K562 (cell line): Measurements from ENCODE around the gene ADAT2. TPM values are rescaled to one million over a fixed set of nuclear protein-coding genes. Genes with fewer than 3 reads are reported as not detected.

ENCODE experiments used
- ATAC-seq: fragments of 200-7000 bp; cut with Tn5 transposase; 3 replicates; pipeline ENCODE4 v1.9.1; 2020; ENCODE audit warnings: moderate library complexity
- BruUV-seq: library from RNA; stranded (reverse); fragments of 400-500 nt; replicated peaks from 2 replicates; lab custom pipeline; 2021; lab: Mats Ljungman, UMichigan
- CTCF ChIA-PET: fragments of 300-600 bp; formaldehyde crosslinking; extraction: SDS; loops from one replicate; lab custom pipeline; 2021; ENCODE audit warnings: low intra/inter-chr PET ratio; lab: Yijun Ruan, JAX
- POLR2A ChIA-PET: fragments of 300-600, 350-650 bp; sonication (Branson Sonifier 250); formaldehyde crosslinking; extraction: SDS; loops from one replicate; lab custom pipeline; 2021; ENCODE audit warnings: antibody characterized with exemption, inconsistent platforms; lab: Yijun Ruan, JAX
- DNase-seq, 4 experiments: peaks; one replicate each; pipeline versions ENCODE4 v3.0.0 to v3.0.0-alpha.2; 2011 to 2018; ENCODE audit warnings: low spot score in 3 of 4, mixed read lengths in 3 of 4; ENCODE audit errors: extremely low read depth in 1 of 4
- FAIRE-seq: peaks from 2 replicates; lab custom pipeline; 2011; peaks lifted over from hg19 to GRCh38; lab: Jason Lieb, UNC
- H2AFZ ChIP-seq: 2 replicates; pipeline ENCODE4 v1.6.0; 2011; ENCODE audit warnings: low read depth, low read length, control low read depth, inconsistent platforms
- H3K27ac ChIP-seq: fragments of 200-600 bp; 3 replicates; pipeline ENCODE4 v1.8.0; 2011; ENCODE audit warnings: low read depth, mild to moderate bottlenecking, control low read depth, inconsistent platforms, low read length, moderate library complexity, mixed read lengths; ENCODE audit errors: extremely low read depth
- H3K27me3 ChIP-seq, 2 experiments: fragments of 300-600 bp in 1 of 2; 2 replicates in 1 of 2; 3 replicates in 1 of 2; pipeline versions ENCODE4 v1.6.0 to v1.8.0; 2011; ENCODE audit warnings: inconsistent platforms in 2 of 2, low read length in 2 of 2, mild to moderate bottlenecking in 1 of 2, mixed read lengths in 1 of 2, moderate library complexity in 1 of 2; ENCODE audit not compliant: control insufficient read depth in 2 of 2, insufficient read depth in 2 of 2
- H3K36me3 ChIP-seq: fragments of 300-600 bp; 3 replicates; pipeline ENCODE4 v1.8.0; 2011; ENCODE audit warnings: mild to moderate bottlenecking, low read length, inconsistent platforms; ENCODE audit not compliant: control insufficient read depth, insufficient read depth
- H3K4me1 ChIP-seq, 2 experiments: fragments of 200-600 bp in 1 of 2; replicated peaks in 1 of 2; 2 replicates in 1 of 2; 3 replicates in 1 of 2; pipeline versions ENCODE4 v1.5.1 to v1.8.0; 2011; ENCODE audit warnings: inconsistent platforms in 2 of 2, low read length in 2 of 2, mild to moderate bottlenecking in 1 of 2, mixed read lengths in 1 of 2, moderate library complexity in 1 of 2; ENCODE audit not compliant: control insufficient read depth in 2 of 2, insufficient read depth in 2 of 2
- H3K4me2 ChIP-seq: 2 replicates; pipeline ENCODE4 v1.6.1; 2011; ENCODE audit warnings: low read length, control low read depth, inconsistent platforms, mixed read lengths; ENCODE audit not compliant: insufficient read depth
- H3K4me3 ChIP-seq: fragments of 200-600 bp; sonication (generic), shearing (Covaris generic); 2 replicates; pipeline ENCODE4 v1.5.1; 2016; ENCODE audit warnings: control low read depth, inconsistent platforms
- H3K79me2 ChIP-seq: fragments of 200-600 bp; 3 replicates; pipeline ENCODE4 v1.8.0; 2011; ENCODE audit warnings: low read length, inconsistent platforms; ENCODE audit not compliant: control insufficient read depth, insufficient read depth
- H3K9ac ChIP-seq, 2 experiments: 2 replicates each; pipeline versions ENCODE4 v1.6.0 to v1.6.1; 2011; ENCODE audit warnings: low read depth in 2 of 2, low read length in 2 of 2, control low read depth in 1 of 2, inconsistent platforms in 1 of 2, mild to moderate bottlenecking in 1 of 2, mixed read lengths in 1 of 2; ENCODE audit not compliant: insufficient read depth in 1 of 2
- H3K9me1 ChIP-seq: one replicate; pipeline ENCODE4 v1.6.0; 2011; ENCODE audit warnings: inconsistent platforms, mild to moderate bottlenecking, low read length, moderate library complexity; ENCODE audit not compliant: control insufficient read depth, insufficient read depth
- H3K9me3 ChIP-seq: replicated peaks from 2 replicates; pipeline ENCODE4 v1.5.1; 2011; ENCODE audit warnings: low read depth, low read length, inconsistent platforms; ENCODE audit not compliant: control insufficient read depth, insufficient read depth
- H4K20me1 ChIP-seq: replicated peaks from 2 replicates; pipeline ENCODE4 v1.6.1; 2011; ENCODE audit warnings: low read length, inconsistent platforms, mixed read lengths; ENCODE audit not compliant: control insufficient read depth, insufficient read depth
- BRF1 ChIP-seq: IDR thresholded peaks from 3 replicates; pipeline ENCODE4 v1.6.1; 2011; ENCODE audit warnings: borderline replicate concordance, mild to moderate bottlenecking; ENCODE audit not compliant: insufficient read length; ENCODE audit errors: extremely low read depth
- EP300 ChIP-seq: IDR thresholded peaks from 2 replicates; pipeline ENCODE4 v1.6.1; 2012; ENCODE audit warnings: low read length, improper control_type of control experiment
- FOSL1 ChIP-seq: fragments of 200-800 bp; sonication (Bioruptor generic); conservative IDR thresholded peaks from 2 replicates; pipeline ENCODE4 v1.6.1; 2016; ENCODE audit warnings: missing genetic modification characterization, missing compliant biosample characterization
- FOXA3 ChIP-seq, 2 experiments: fragments of 450-650 bp in 1 of 2; sonication (generic) in 1 of 2; formaldehyde crosslinking; IDR thresholded peaks in 1 of 2; conservative IDR thresholded peaks in 1 of 2; 2 replicates each; pipeline versions ENCODE4 v1.4.0 to v1.8.0; 2020 to 2022; ENCODE audit warnings: mild to moderate bottlenecking in 2 of 2, missing genetic modification reagents in 1 of 2
- L3MBTL2 ChIP-seq: fragments of 450-650 bp; IDR thresholded peaks from 2 replicates; pipeline ENCODE4 v1.6.1; 2016; ENCODE audit warnings: mild to moderate bottlenecking, moderate library complexity
- RBM14 ChIP-seq: fragments of 200-400 bp; formaldehyde crosslinking; IDR thresholded peaks from 2 replicates; pipeline ENCODE4 v1.6.1; 2018; ENCODE audit warnings: low read depth, mild to moderate bottlenecking, low read length, moderate library complexity, borderline replicate concordance; ENCODE audit not compliant: insufficient read depth
- SIN3A ChIP-seq, 2 experiments: fragments of 150-350 bp in 1 of 2; IDR thresholded peaks; 2 replicates each; pipeline ENCODE4 v1.6.1; 2011 to 2016; ENCODE audit warnings: borderline replicate concordance in 2 of 2, low read depth in 2 of 2, low read length in 2 of 2, mild to moderate bottlenecking in 2 of 2, moderate library complexity in 2 of 2; ENCODE audit not compliant: control insufficient read depth in 1 of 2
- SMAD1 ChIP-seq: fragments of 150-350 bp; IDR thresholded peaks from 2 replicates; pipeline ENCODE4 v1.6.1; 2014; ENCODE audit warnings: low read length, low read depth; ENCODE audit not compliant: partially characterized antibody
- ZNF717 ChIP-seq: fragments of 250-450 bp; sonication (Bioruptor Pico); IDR thresholded peaks from 2 replicates; pipeline ENCODE4 v1.5.0; 2021
- WGBS: fragments of 100-300 bp; shearing (Covaris generic); methylation state at CpG from one replicate; pipeline ENCODE4 v1.1.6; 2016; ENCODE audit warnings: low coverage, mixed read lengths; ENCODE audit not compliant: insufficient coverage; ENCODE audit errors: missing lambda C conversion rate; 5-methylcytosine and 5-hydroxymethylcytosine counted together
- in situ Hi-C: fragments of 300-500 bp; cut with MboI; formaldehyde crosslinking; loops from 4 replicates; pipeline ENCODE4 v1.15.0; 2018; ENCODE audit warnings: inconsistent platforms, mixed read lengths
- intact Hi-C: fragments of 100-400 bp; cut with micrococcal nuclease; formaldehyde crosslinking; loops from 2 replicates; pipeline ENCODE4 v1.14.2; 2022
- polyA plus RNA-seq, 8 experiments: library from polyadenylated mRNA; depleted of rRNA in 4 of 8; stranded (reverse) in 5 of 8; unstranded in 3 of 8; fragments of >200 nt; fragmentation: Nextera tagmentation in 2 of 8; fragmentation: Illumina TruSeq in 1 of 8; extraction: Ambion mirVana in 2 of 8; extraction: Trizol in 1 of 8; gene quantifications; 2 replicates each; pipeline versions ENCODE4 v1.2.1 to v1.2.3, GENCODE V29; 2011 to 2014; ENCODE audit warnings: inconsistent platforms in 1 of 8, missing spikeins in 1 of 8
- total RNA-seq, 7 experiments: library from RNA; depleted of rRNA in 6 of 7; stranded (reverse); fragments of >200 nt in 6 of 7; fragmentation: Illumina TruSeq in 2 of 7; extraction: Trizol in 2 of 7; gene quantifications; 2 replicates each; pipeline versions ENCODE4 v1.2.1 to v1.2.3, GENCODE V29; 2011 to 2021; ENCODE audit warnings: low replicate concordance in 1 of 7
- TF ChIP-seq, protein P1 (sequence below): fragments of 450-650 bp; formaldehyde crosslinking; IDR thresholded peaks from 2 replicates; pipeline ENCODE4 v1.4.0; 2020; ENCODE audit warnings: mild to moderate bottlenecking, mixed read lengths
- TF ChIP-seq, protein P2 (sequence below): fragments of 250-450 bp; sonication (Bioruptor Pico); IDR thresholded peaks from 2 replicates; pipeline ENCODE4 v1.4.0; 2020; ENCODE audit warnings: borderline replicate concordance
- TF ChIP-seq, protein P3 (sequence below): IDR thresholded peaks from 2 replicates; pipeline ENCODE4 v1.6.1; 2011; ENCODE audit warnings: borderline replicate concordance, low read depth, mild to moderate bottlenecking, moderate library complexity, low read length; ENCODE audit not compliant: insufficient read depth, poor library complexity, severe bottlenecking
- TF ChIP-seq, protein P4 (sequence below): fragments of 250-450 bp; sonication (Bioruptor Pico); IDR thresholded peaks from 2 replicates; pipeline ENCODE4 v1.5.0; 2021; ENCODE audit warnings: mild to moderate bottlenecking, moderate library complexity

ADAT2 gene
- total and polyA plus RNA-seq, 9 of the 15 experiments (the other 6 are each of a cell fraction or from before 2014, with no cell fraction given) = 13.0 to 62.5 (median 31.7) TPM

DNA sequence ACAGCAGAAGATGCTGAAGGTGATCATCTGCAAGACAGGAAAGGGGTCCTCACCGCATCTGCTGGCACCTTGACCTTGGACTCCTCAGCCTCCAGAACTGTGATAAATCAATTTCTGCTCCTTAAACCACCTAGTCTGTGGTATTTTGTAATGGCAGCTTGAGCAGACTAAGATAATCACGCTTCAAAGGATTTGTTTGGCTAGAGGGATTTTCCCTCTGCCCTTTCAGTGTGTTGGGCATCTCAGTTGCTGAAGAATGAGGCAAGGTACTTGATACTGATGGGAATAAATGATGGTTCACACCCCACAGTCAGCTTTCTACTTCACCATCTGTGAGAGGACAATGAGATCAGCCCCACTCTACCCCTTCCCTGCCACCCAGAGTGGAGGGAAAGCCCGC, 60.2 kb downstream of the ADAT2 start:
- Histone ChIP-seq H3K27me3 (peaks cover 23 to 48% of the 10 kb centered on the region in 2 experiments), H3K9me1 (no peaks in the 10 kb centered on the region), H3K4me1 (no peaks in the 10 kb centered on the region), H3K9ac (no peak overlapping the region), H3K27ac (no peak overlapping the region), H3K79me2 (no peaks in the 10 kb centered on the region), H3K4me3 (no peak overlapping the region), H4K20me1 (no peaks in the 10 kb centered on the region; the same call in 1 of the 2 replicates), H3K9me3 (no peaks in the 10 kb centered on the region), H2AFZ (no peak overlapping the region), H3K36me3 (no peaks in the 10 kb centered on the region), H3K4me2 (no peak overlapping the region)
- FAIRE-seq (no peak), DNase-seq (no peak), ATAC-seq (no peak)
- intact Hi-C loops = no loop called here
- BruUV-seq = no TSS peak
- 2% methylated on average over 3 of the region's 3 CpGs for WGBS
- POLR2A ChIA-PET = interaction anchor here (0.7 kb wide), 1 partner anchor 1278 kb away, joined by 3 read pairs; no protein-coding TSS in a partner anchor
- CTCF ChIA-PET = no interaction called here
- in situ Hi-C loops = no loop called here
- TF ChIP-seq L3MBTL2 (no peak), FOSL1 (no peak), ZNF717 (CRISPR knock-in tag) (no peak), SMAD1 (no peak), SIN3A (IDR thresholded peaks at IDR 0.05; ENCODE audit: borderline replicate concordance in 2 of 2, control insufficient read depth in 1 of 2, low read depth in 2 of 2, low read length in 2 of 2) (no peak), EP300 (no peak), RBM14 (no peak), BRF1 (no peak), FOXA3 (CRISPR knock-in tag; conservative IDR thresholded peaks at IDR 0.05 in 1 of 2, IDR thresholded peaks at IDR 0.05 in 1 of 2) (no peak)
- TF ChIP-seq, protein P1, sequence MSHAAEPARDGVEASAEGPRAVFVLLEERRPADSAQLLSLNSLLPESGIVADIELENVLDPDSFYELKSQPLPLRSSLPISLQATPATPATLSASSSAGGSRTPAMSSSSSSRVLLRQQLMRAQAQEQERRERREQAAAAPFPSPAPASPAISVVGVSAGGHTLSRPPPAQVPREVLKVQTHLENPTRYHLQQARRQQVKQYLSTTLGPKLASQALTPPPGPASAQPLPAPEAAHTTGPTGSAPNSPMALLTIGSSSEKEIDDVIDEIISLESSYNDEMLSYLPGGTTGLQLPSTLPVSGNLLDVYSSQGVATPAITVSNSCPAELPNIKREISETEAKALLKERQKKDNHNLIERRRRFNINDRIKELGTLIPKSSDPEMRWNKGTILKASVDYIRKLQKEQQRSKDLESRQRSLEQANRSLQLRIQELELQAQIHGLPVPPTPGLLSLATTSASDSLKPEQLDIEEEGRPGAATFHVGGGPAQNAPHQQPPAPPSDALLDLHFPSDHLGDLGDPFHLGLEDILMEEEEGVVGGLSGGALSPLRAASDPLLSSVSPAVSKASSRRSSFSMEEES (CRISPR knock-in tag) = no peak
- TF ChIP-seq, protein P2, sequence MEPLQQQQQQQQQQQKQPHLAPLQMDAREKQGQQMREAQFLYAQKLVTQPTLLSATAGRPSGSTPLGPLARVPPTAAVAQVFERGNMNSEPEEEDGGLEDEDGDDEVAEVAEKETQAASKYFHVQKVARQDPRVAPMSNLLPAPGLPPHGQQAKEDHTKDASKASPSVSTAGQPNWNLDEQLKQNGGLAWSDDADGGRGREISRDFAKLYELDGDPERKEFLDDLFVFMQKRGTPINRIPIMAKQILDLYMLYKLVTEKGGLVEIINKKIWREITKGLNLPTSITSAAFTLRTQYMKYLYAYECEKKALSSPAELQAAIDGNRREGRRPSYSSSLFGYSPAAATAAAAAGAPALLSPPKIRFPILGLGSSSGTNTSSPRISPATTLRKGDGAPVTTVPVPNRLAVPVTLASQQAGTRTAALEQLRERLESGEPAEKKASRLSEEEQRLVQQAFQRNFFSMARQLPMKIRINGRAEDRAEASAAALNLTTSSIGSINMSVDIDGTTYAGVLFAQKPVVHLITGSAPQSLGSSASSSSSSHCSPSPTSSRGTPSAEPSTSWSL = no peak
- TF ChIP-seq, protein P3, sequence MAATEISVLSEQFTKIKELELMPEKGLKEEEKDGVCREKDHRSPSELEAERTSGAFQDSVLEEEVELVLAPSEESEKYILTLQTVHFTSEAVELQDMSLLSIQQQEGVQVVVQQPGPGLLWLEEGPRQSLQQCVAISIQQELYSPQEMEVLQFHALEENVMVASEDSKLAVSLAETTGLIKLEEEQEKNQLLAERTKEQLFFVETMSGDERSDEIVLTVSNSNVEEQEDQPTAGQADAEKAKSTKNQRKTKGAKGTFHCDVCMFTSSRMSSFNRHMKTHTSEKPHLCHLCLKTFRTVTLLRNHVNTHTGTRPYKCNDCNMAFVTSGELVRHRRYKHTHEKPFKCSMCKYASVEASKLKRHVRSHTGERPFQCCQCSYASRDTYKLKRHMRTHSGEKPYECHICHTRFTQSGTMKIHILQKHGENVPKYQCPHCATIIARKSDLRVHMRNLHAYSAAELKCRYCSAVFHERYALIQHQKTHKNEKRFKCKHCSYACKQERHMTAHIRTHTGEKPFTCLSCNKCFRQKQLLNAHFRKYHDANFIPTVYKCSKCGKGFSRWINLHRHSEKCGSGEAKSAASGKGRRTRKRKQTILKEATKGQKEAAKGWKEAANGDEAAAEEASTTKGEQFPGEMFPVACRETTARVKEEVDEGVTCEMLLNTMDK = no peak
- TF ChIP-seq, protein P4, sequence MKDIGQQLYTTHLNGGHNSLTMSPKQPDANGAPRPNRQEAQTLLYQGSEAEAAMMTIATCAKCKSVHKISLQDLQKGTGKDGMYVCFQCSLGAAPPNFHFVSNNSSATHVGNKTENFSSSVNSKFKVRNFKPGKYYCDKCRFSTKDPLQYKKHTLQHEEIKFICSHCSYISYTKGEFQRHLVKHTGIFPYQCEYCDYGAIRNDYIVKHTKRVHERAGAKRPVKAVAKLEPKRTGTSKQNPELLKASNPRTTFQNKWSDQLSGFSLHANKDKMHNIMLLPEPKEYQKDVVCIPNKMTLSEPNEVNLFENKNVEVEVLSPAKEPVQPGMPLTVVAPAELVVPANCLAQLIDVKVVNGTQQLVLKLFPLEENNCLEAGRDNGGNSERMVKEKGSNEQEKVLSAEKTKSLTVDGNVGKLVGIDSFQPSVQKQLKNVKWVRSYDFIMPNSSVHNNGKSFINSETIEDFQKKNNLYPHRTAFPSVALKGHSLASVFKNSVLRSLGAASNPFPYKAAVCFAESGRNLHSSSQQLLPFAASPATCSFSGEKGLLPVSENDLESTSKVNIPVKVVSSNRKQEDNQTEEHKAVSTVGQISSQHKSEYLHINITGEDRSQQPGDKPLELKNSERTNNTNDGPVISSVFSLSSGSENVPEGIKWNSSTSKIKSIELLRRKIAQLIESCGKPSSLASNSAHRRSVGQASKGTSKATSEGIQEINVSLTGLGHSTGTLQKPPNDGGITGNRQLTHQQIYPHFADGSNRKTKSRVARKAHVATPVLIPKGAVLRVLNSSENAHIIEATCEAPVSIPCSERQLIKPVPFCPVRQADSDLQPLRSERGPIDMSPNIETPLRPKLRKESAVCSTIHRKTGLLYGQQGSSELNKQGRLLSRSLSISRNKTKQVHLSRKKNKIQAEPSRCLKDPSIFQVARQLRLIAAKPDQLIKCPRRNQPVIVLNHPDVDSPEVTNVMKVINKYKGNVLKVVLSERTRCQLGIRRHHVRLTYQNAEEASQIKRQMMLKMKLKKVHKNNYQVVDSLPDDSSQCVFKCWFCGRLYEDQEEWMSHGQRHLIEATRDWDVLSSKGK (CRISPR knock-in tag) = no peak
